Stimulated activated CD8-positive, alpha-beta memory T cell treated with anti-CD3 and anti-CD28 coated beads, Interleukin-12 subunit alpha, Interleukin-12 subunit beta, amount 100 ng/mL, for 4 hours (primary cell): ENCODE measurements around the gene HFE.
"Not testable (repeated sequence)": the region's sequence is repeated elsewhere in the genome, so short reads cannot be mapped to it uniquely, and the experiment has no call there.

Source experiments
- DNase-seq: peaks from one replicate; pipeline ENCODE4 v3.0.0-alpha.2; 2020; ENCODE audit warnings: low read depth

The HFE gene

DNA sequence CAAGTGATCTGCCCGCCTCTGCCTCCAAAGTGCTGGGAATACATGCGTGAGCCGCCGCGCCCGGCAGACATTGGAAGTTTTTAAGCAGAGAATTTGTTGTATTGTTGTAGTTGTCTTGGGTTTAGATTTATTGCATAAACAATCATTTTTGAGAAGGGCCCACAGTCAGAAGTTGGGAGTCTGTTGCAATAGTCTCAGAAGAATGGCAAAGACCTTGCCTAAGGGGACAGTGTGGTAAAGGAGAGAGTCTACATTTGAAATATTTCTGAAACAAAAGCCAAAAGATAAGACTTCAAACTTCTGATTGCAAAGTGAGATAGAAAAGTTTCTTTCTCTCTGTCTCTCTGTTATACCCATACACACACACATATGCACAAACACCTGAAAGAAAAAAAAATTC lies 22.5 kb downstream of the HFE start:
- no peak for DNase-seq

- DNase-seq = no peak
Observed at GRCh38 chr6:26113570-26113969, 26.3 kb downstream of the HFE start.

DNA sequence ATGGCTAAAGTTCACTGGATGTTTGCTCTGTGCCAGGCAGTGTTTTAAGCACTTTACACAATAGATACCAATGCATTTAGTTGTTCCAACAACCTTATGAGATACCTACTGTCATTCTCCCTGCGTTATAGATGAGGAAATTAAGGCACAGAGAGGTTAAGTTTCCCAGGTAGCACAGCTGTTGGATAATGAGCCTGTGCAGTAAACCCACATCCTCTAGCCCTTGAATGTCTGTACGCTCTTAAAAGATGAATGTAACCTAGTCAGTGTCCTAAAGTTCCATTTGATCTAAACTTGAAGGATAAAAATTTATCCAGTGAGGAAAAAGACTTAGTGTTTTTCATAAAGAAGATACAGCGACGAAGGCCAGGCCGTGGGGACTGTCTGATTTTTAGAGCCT lies 28.0 kb downstream of the HFE start:
- DNase-seq = no peak

GRCh38 chr6:26116267-26116666 lies 29.0 kb downstream of the HFE start:
- DNase-seq = no peak

GRCh38 chr6:26118999-26119398 lies 31.8 kb downstream of the HFE start:
- no peak for DNase-seq

GRCh38 chr6:26120115-26120514 lies 32.9 kb downstream of the HFE start:
- DNase-seq = not testable (repeated sequence)

DNA sequence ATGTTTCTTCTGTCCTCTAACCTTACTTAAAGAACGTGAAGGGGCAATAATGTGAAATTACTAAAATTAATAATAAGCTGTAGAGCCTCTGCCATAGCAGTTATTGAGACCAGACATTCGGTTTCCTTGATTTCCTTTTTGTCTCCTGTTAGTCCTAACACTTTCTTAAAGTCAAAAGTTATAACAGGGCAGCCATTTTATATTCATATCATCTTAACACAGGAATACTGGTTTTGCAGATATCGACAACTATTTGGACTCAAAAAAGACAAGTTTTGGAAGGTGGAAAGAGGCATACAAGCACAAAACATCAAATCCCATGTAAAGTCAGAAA lies 33.5 kb downstream of the HFE start:
- DNase-seq = no peak

- DNase-seq = no peak
Observed at GRCh38 chr6:26121141-26122004, 34.1 kb downstream of the HFE start.

GRCh38 chr6:26122005-26122388 lies 34.8 kb downstream of the HFE start:
- DNase-seq = no peak

GRCh38 chr6:26122402-26122792 lies 35.2 kb downstream of the HFE start:
- DNase-seq = no peak

GRCh38 chr6:26122793-26123674 lies 35.8 kb downstream of the HFE start:
- peak; percentile 72 for DNase-seq

DNA sequence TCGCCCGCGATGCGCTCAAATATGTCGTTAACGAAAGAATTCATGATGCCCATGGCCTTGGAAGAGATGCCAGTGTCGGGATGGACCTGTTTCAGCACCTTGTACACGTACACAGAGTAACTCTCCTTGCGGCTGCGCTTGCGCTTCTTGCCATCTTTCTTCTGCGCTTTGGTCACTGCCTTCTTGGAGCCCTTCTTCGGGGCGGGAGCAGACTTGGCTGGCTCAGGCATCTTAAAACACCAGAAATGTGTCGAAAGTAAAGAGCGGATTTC lies 36.4 kb downstream of the HFE start:
- DNase-seq = no peak

DNA sequence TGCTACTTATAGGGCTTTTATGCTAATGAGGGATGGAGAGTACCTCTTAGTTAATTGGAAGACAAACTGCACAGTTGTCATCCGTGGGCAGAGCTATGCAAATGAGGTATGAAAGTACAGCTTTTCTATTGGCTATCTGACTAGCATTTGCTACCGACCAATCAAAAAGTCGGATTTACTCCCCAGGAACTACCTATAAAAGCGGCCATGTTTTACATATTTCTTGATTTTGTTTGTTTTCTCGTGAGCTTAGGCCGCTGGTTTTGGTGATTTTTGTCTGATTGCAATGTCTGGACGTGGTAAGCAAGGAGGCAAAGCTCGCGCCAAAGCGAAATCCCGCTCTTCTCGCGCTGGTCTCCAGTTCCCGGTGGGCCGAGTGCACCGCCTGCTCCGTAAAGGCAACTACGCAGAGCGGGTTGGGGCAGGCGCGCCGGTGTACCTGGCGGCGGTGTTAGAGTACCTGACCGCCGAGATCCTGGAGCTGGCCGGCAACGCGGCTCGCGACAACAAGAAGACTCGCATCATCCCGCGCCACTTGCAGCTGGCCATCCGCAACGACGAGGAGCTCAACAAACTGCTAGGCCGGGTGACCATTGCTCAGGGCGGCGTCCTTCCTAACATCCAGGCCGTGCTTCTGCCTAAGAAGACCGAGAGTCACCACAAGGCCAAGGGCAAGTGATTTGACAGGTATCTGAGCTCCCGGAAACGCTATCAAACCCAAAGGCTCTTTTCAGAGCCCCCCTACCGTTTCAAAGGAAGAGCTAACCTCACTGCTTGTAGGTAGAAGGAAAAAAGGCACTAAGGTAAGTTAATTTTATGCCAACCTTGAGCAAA lies 36.9 kb downstream of the HFE start:
- peak; percentile 50 for DNase-seq

DNA sequence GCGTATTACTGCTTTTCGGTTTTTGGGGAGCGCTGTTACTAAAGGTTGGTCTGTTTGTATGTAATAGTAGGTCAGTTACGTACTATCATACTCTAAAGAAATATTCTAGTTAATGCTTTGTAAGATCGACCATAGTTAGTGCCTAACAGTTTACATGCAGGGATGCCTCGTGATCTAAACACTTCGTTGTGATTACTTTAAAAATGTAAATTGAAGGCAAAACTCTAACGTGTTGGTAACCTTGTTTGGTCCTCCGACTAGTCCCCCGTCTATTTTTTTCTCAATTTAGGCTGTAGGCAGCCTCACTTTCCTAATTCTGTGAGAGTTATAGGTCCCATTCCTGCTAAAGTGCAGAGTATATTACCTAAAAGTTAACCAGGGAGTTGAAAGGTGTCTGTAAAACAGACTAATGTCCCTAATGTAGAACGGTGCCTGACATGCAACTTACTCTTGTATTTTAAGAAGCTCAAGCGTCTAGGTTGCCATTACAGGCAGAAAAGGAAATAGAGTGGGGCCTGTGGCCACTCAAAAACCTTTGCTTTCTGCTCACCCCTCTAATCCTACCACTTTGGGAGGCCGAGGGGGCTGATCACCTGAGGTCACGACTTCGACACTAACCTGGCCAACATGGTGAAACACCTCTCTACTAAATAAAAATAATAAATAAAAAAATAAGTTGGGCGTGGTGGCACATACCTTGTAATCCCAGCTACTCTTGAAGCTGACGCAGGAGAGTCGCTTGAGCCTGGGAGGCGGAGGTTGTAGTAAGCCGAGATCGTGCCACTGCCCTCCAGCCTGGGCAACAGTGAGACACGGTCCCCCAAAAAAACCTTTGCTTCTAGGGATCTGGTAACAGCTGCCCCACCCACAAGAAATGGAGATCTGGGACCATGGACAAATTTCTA lies 37.8 kb downstream of the HFE start:
- DNase-seq = no peak

DNA sequence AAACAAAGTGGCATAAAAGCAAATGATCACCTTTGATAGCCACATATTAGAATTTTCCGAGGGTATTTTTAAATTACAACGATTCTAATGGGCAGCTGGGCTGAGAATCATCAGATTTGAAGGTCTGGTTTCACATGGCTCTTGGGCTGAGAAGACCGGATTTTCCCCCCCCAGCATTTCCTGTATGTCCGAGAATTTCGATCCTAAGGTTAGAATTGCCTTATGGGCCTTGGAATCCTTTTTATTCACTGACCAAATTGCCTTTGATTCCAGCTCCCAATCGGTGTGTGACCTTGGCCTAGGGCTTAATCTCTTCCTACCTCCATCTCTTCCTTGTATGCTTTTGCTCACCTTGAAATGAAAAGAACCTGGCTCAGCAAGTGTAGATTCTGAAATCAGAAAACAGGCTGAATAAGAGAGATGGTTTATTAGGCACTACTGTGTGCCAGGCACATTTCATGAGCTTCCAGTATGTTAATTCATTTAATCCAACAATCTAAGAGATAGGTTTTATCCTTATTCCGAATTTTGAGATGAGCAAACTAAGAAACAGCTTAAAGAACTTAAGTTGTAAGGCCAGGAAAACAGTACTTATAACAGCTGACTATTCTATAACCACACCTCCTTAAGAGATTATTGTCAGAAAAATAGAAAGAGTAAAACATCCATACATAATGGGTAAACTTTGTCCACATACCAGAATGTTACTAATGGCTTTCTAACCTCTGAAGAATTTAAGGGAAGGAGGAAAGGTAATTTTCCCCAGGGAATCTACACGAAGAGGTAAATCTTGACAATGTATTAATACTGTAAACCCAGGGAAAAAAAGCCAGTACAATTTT lies 39.4 kb downstream of the HFE start:
- no peak for DNase-seq

DNA sequence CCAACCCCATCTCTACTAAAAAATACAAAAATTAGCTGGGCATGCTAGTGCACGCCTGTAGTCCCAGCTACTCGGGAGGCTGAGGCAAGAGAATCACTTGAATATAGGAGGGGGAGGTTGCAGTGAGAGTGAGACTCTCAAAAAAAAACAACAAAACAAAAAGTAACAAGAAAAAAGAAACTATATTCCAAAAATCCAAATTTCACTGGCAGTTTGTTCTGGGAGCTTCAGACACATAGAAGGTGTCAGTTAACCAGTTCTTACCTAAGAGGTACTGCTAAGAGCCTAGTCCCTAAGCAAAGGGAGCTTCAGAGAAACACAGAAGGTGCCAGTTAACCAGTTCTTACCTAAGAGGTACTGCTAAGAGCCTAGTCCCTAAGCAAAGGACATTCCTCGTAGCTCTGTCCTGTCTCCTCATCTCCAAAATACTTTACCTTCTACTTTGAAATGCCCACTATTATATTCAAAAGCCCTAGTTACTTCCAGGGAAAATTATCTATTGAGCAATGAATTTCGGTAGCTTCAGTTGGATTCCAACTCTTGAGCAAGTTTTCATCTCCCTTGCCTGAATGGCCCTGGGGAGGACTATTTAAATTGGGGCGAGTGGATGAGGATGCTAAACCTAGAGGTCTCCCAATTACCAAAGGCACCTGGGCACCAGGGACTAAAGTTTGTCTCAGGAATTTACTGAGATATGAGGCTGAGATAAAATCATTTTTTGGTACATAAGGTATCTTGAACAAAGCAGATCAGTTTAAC lies 41.0 kb downstream of the HFE start:
- DNase-seq = no peak

- no peak for DNase-seq
Observed at GRCh38 chr6:26129656-26130055, 42.4 kb downstream of the HFE start.

- DNase-seq = no peak
Observed at GRCh38 chr6:26130581-26131249, 43.5 kb downstream of the HFE start.

- DNase-seq = no peak
Observed at GRCh38 chr6:26131618-26132017, 44.4 kb downstream of the HFE start.
